Endothelial cell of umbilical vein (primary cell): ENCODE data around the gene GNPDA1. TPM values are rescaled to one million over a fixed set of nuclear protein-coding genes. Genes with fewer than 3 reads are reported as not detected.

Experiments used
- BruUV-seq: library from RNA; stranded (reverse); fragments of 400-500 nt; replicated peaks from 2 replicates; lab custom pipeline; 2021; lab: Mats Ljungman, UMichigan
- CTCF ChIA-PET: fragments of 300-600, 350-600 bp; sonication (Branson Sonifier 250); formaldehyde crosslinking; loops from one replicate; lab custom pipeline; 2021; ENCODE audit warnings: antibody characterized with exemption, inconsistent platforms; lab: Charles Lee
- POLR2A ChIA-PET: fragments of 300-600, 350-600 bp; sonication (Branson Sonifier 250); formaldehyde crosslinking; loops from one replicate; lab custom pipeline; 2021; ENCODE audit warnings: antibody characterized with exemption, inconsistent platforms; lab: Charles Lee
- DNase-seq: peaks from one replicate; pipeline ENCODE4 v3.0.0-alpha.2; 2011; ENCODE audit warnings: low read depth, low spot score
- FAIRE-seq: peaks from 2 replicates; lab custom pipeline; 2011; peaks lifted over from hg19 to GRCh38; lab: Jason Lieb, UNC
- H2AFZ ChIP-seq: 2 replicates; pipeline ENCODE4 v1.6.0; 2012; ENCODE audit warnings: low read depth, low read length, control low read depth, inconsistent platforms
- H3K27ac ChIP-seq: 2 replicates; pipeline ENCODE4 v1.5.1; 2011; ENCODE audit warnings: low read depth, mild to moderate bottlenecking, control low read depth, low read length, moderate library complexity; ENCODE audit not compliant: insufficient read depth
- H3K27me3 ChIP-seq, 2 experiments: 2 replicates each; pipeline versions ENCODE4 v1.6.0 to v1.6.1; 2011; ENCODE audit warnings: low read length in 2 of 2, mixed read lengths in 1 of 2; ENCODE audit not compliant: control insufficient read depth in 2 of 2, insufficient read depth in 2 of 2
- H3K36me3 ChIP-seq, 2 experiments: 2 replicates in 1 of 2; 3 replicates in 1 of 2; pipeline ENCODE4 v1.5.1; 2011; ENCODE audit warnings: low read length in 2 of 2, mild to moderate bottlenecking in 1 of 2, moderate library complexity in 1 of 2; ENCODE audit not compliant: control insufficient read depth in 2 of 2, insufficient read depth in 2 of 2; ENCODE audit errors: extremely low read depth in 1 of 2
- H3K4me1 ChIP-seq: 3 replicates; pipeline ENCODE4 v1.5.1; 2011; ENCODE audit warnings: mild to moderate bottlenecking, low read length; ENCODE audit not compliant: control insufficient read depth, insufficient read depth; ENCODE audit errors: extremely low read depth
- H3K4me2 ChIP-seq: 2 replicates; pipeline ENCODE4 v1.6.1; 2011; ENCODE audit warnings: low read length, control low read depth, mixed read lengths; ENCODE audit not compliant: insufficient read depth
- H3K4me3 ChIP-seq, 3 experiments: fragments of 200-600 bp in 1 of 3; sonication (generic), shearing (Covaris generic) in 1 of 3; replicated peaks in 1 of 3; 2 replicates each; pipeline ENCODE4 v1.5.1; 2011 to 2016; ENCODE audit warnings: control low read depth in 3 of 3, low read length in 3 of 3, mild to moderate bottlenecking in 2 of 3, inconsistent platforms in 1 of 3, low read depth in 1 of 3, moderate library complexity in 1 of 3; ENCODE audit not compliant: insufficient read depth in 1 of 3
- H3K79me2 ChIP-seq: 2 replicates; pipeline ENCODE4 v1.6.0; 2012; ENCODE audit warnings: low read length, inconsistent platforms; ENCODE audit not compliant: control insufficient read depth, insufficient read depth
- H3K9ac ChIP-seq: replicated peaks from 2 replicates; pipeline ENCODE3; 2011; ENCODE audit warnings: low read length, control low read depth; ENCODE audit not compliant: insufficient read depth; ENCODE audit errors: extremely low read depth
- H3K9me1 ChIP-seq: replicated peaks from 3 replicates; pipeline ENCODE4 v1.6.0; 2011; ENCODE audit warnings: mild to moderate bottlenecking, low read length; ENCODE audit not compliant: control insufficient read depth, insufficient read depth; ENCODE audit errors: extremely low read depth
- H3K9me3 ChIP-seq: replicated peaks from 2 replicates; pipeline ENCODE4 v1.5.1; 2012; ENCODE audit warnings: low read length, inconsistent platforms; ENCODE audit not compliant: control insufficient read depth, insufficient read depth
- H4K20me1 ChIP-seq: replicated peaks from 2 replicates; pipeline ENCODE3; 2011; ENCODE audit warnings: mild to moderate bottlenecking, low read length; ENCODE audit not compliant: control insufficient read depth, insufficient read depth; ENCODE audit errors: extremely low read depth
- CTCF ChIP-seq, 2 donors: IDR thresholded peaks; 1 replicate in 1 of 2; 2 replicates in 1 of 2; pipeline ENCODE4 v1.5.1; 2011; ENCODE audit warnings: low read length in 2 of 2, mild to moderate bottlenecking in 2 of 2, moderate library complexity in 2 of 2, control low read depth in 1 of 2, inconsistent platforms in 1 of 2, low read depth in 1 of 2; ENCODE audit not compliant: insufficient read depth in 1 of 2; ENCODE audit errors: extremely low read depth in 1 of 2
- EZH2 ChIP-seq: IDR thresholded peaks from 2 replicates; pipeline ENCODE4 v1.6.1; 2012; ENCODE audit warnings: borderline replicate concordance, low read depth, mild to moderate bottlenecking, moderate library complexity, low read length, inconsistent platforms; ENCODE audit not compliant: severe bottlenecking
- FOS ChIP-seq: IDR thresholded peaks from 2 replicates; pipeline ENCODE4 v1.6.1; 2011; ENCODE audit warnings: mild to moderate bottlenecking, low read length, moderate library complexity, borderline replicate concordance; ENCODE audit not compliant: insufficient read depth
- GATA2 ChIP-seq: IDR thresholded peaks from 2 replicates; pipeline ENCODE4 v1.7.0; 2011; ENCODE audit warnings: low read depth, mild to moderate bottlenecking, moderate library complexity, mixed read lengths, low read length; ENCODE audit not compliant: insufficient read length, insufficient read depth
- JUN ChIP-seq: IDR thresholded peaks from 2 replicates; pipeline ENCODE4 v1.6.1; 2011; ENCODE audit warnings: borderline replicate concordance, low read depth; ENCODE audit not compliant: insufficient read length, insufficient read depth
- MAX ChIP-seq: IDR thresholded peaks from 2 replicates; pipeline ENCODE4 v1.6.1; 2011; ENCODE audit not compliant: insufficient read depth, insufficient read length
- MYC ChIP-seq: IDR thresholded peaks from one replicate; pipeline ENCODE4 v1.6.1; 2011; ENCODE audit warnings: mild to moderate bottlenecking, low read depth, low read length
- POLR2A ChIP-seq: IDR thresholded peaks from 2 replicates; pipeline ENCODE4 v1.6.1; 2012; ENCODE audit warnings: low read depth, mild to moderate bottlenecking, control low read depth, low read length
- POLR2AphosphoS5 ChIP-seq: IDR thresholded peaks from 2 replicates; pipeline ENCODE4 v1.6.1; 2012; ENCODE audit warnings: low read depth, mild to moderate bottlenecking, control low read depth, low read length, moderate library complexity; ENCODE audit not compliant: insufficient read depth
- dilution Hi-C: fragments of 300-500 bp; cut with MboI; formaldehyde crosslinking; loops from one replicate; pipeline ENCODE4 v1.15.0; 2019; ENCODE audit warnings: low sequenced_read_pairs; ENCODE audit not compliant: extremely low pct_ligation_motif_present
- intact Hi-C: fragments of 100-400 bp; cut with micrococcal nuclease; formaldehyde crosslinking; loops from one replicate; pipeline ENCODE4 v1.10.0; 2022
- polyA plus RNA-seq, 4 experiments: library from polyadenylated mRNA; depleted of rRNA in 3 of 4; stranded (reverse) in 3 of 4; unstranded in 1 of 4; fragments of >200 nt; gene quantifications; 2 replicates each; pipeline versions ENCODE4 v1.2.1 to v1.2.3, GENCODE V29; 2011 to 2012; ENCODE audit warnings: missing spikeins in 1 of 4
- total RNA-seq: library from RNA; stranded (reverse); gene quantifications from 2 replicates; pipeline ENCODE4 v1.2.3, GENCODE V29; 2021

GNPDA1 gene
- total and polyA plus RNA-seq, 2 donors (not counting 3 experiments of a cell fraction or from before 2014, with no cell fraction given): 22.5 to 49.3 TPM

GRCh38 chr5:142009886-142010285 is 2.9 kb downstream of the GNPDA1 start:
- no TSS peak for BruUV-seq
- H3K27me3 ChIP-seq: no peaks in the 10 kb centered on the region
- no peaks in the 10 kb centered on the region for H3K79me2 ChIP-seq
- H3K4me1 ChIP-seq: peaks cover 27% of the 10 kb centered on the region
- DNase-seq (no peak), FAIRE-seq (no peak)
- no peaks in the 10 kb centered on the region for H3K9me3 ChIP-seq
- no peak overlapping the region for H3K9ac ChIP-seq
- no peak overlapping the region for H3K27ac ChIP-seq
- peaks cover 0 to 11% of the 10 kb centered on the region in 2 experiments for H3K36me3 ChIP-seq
- intact Hi-C loops: loop anchor here (5.0 to 10.0 kb wide), 3 partner anchors 315 to 345 kb away; partner anchors contain the start of genes ARAP3 and SPRY4
- H2AFZ ChIP-seq: no peak overlapping the region
- no peaks in the 10 kb centered on the region for H3K9me1 ChIP-seq
- dilution Hi-C loops: no loop called here
- H4K20me1 ChIP-seq: no peaks in the 10 kb centered on the region
- TF ChIP-seq GATA2: no peak
- no peak for TF ChIP-seq MAX
- TF ChIP-seq POLR2A: no peak
- TF ChIP-seq CTCF (IDR thresholded peaks at IDR 0.05; ENCODE audit: extremely low read depth in 1 of 2, insufficient read depth in 1 of 2, low read depth in 1 of 2, low read length in 2 of 2): no peak
- no peak for TF ChIP-seq JUN
- no peak for TF ChIP-seq POLR2AphosphoS5
- TF ChIP-seq EZH2: no peak
- TF ChIP-seq FOS: no peak
- TF ChIP-seq MYC: no peak
- CTCF ChIA-PET: interaction anchor here (0.9 to 10.0 kb wide), 2 partner anchors 131 to 133 kb away, joined by 3 to 122 read pairs; no protein-coding TSS in a partner anchor
- H3K4me3 ChIP-seq: no peak overlapping the region
- POLR2A ChIA-PET: interaction anchor here (0.7 kb wide), 1 partner anchor 22 kb away, joined by 3 read pairs; no protein-coding TSS in a partner anchor
- H3K4me2 ChIP-seq: no peak overlapping the region
